A549 (cell line): ENCODE results near the gene SNRNP70. TPM values are rescaled to one million over a fixed set of nuclear protein-coding genes. Genes with fewer than 3 reads are reported as not detected.

Experiments
- ATAC-seq, 2 experiments: fragments of 200-7000 bp in 1 of 2; fragments of >200 bp in 1 of 2; cut with Nextera tagmentation in 1 of 2; cut with Tn5 transposase in 1 of 2; 3 replicates each; pipeline versions ENCODE4 v1.8.0 to v1.9.1; 2018 to 2020; ENCODE audit warnings: mild to moderate bottlenecking in 1 of 2, moderate library complexity in 1 of 2
- CTCF ChIA-PET: fragments of 300-600 bp; sonication (Branson Sonifier 250); formaldehyde crosslinking; extraction: SDS; loops from one replicate; lab custom pipeline; 2021; ENCODE audit warnings: antibody characterized with exemption, inconsistent platforms; lab: Yijun Ruan, JAX
- POLR2A ChIA-PET: fragments of 350-600 bp; formaldehyde crosslinking; extraction: SDS; loops from one replicate; lab custom pipeline; 2021; ENCODE audit warnings: antibody characterized with exemption, inconsistent platforms; lab: Yijun Ruan, JAX
- DNase-seq, 2 experiments: peaks; one replicate each; pipeline versions ENCODE4 v3.0.0 to v3.0.0-alpha.2; 2011 to 2016; ENCODE audit warnings: low read depth in 1 of 2, low spot score in 1 of 2
- FAIRE-seq: peaks from 2 replicates; lab custom pipeline; 2011; peaks lifted over from hg19 to GRCh38; lab: Jason Lieb, UNC
- H3K27ac ChIP-seq, 2 experiments: fragments of >200 bp; sonication (Bioruptor Twin); formaldehyde crosslinking; 3 replicates each; pipeline ENCODE4 v1.5.1; 2016 to 2017
- H3K4me1 ChIP-seq: fragments of >200 bp; sonication (Bioruptor Twin); formaldehyde crosslinking; 3 replicates; pipeline ENCODE4 v1.6.1; 2016
- H3K4me2 ChIP-seq: fragments of >200 bp; sonication (Bioruptor Twin); formaldehyde crosslinking; 3 replicates; pipeline ENCODE4 v1.6.1; 2016
- H3K4me3 ChIP-seq: fragments of >200 bp; sonication (Bioruptor Twin); formaldehyde crosslinking; 3 replicates; pipeline ENCODE4 v1.5.1; 2016
- H3K9me3 ChIP-seq: fragments of >200 bp; sonication (Bioruptor Twin); formaldehyde crosslinking; 3 replicates; pipeline ENCODE4 v1.6.1; 2016
- BHLHE40 ChIP-seq: IDR thresholded peaks from 2 replicates; pipeline ENCODE4 v1.6.1; 2012; ENCODE audit warnings: low read depth, low read length, inconsistent platforms
- CBX2 ChIP-seq: fragments of 200-600 bp; sonication (generic); IDR thresholded peaks from 2 replicates; pipeline ENCODE4 v1.6.1; 2016; ENCODE audit warnings: low read depth, mild to moderate bottlenecking, borderline replicate concordance
- CBX8 ChIP-seq: fragments of 200-600 bp; sonication (generic); IDR thresholded peaks from 2 replicates; pipeline ENCODE4 v1.6.1; 2016
- CEBPB ChIP-seq, 2 experiments: fragments of >200 bp in 1 of 2; sonication (Bioruptor Twin) in 1 of 2; formaldehyde crosslinking in 1 of 2; IDR thresholded peaks; 2 replicates each; pipeline ENCODE4 v1.6.1; 2012 to 2016
- CHD2 ChIP-seq: fragments of 150-350 bp; IDR thresholded peaks from 2 replicates; pipeline ENCODE4 v1.6.1; 2014; ENCODE audit warnings: low read length; ENCODE audit not compliant: partially characterized antibody
- CHD4 ChIP-seq: fragments of 200-600 bp; sonication (generic); IDR thresholded peaks from 2 replicates; pipeline ENCODE4 v1.6.1; 2016; ENCODE audit warnings: antibody characterized with exemption, mild to moderate bottlenecking, borderline replicate concordance
- EHMT2 ChIP-seq: fragments of 200-600 bp; sonication (generic); IDR thresholded peaks from 2 replicates; pipeline ENCODE4 v1.6.1; 2016; ENCODE audit warnings: antibody characterized with exemption, low read depth, mild to moderate bottlenecking, moderate library complexity
- EP300 ChIP-seq, 2 experiments: fragments of >200 bp; sonication (Bioruptor Twin); formaldehyde crosslinking; IDR thresholded peaks; 2 replicates in 1 of 2; 3 replicates in 1 of 2; pipeline ENCODE4 v1.6.1; 2016 to 2017
- FOSB ChIP-seq: fragments of 250-450 bp; sonication (Bioruptor Pico); IDR thresholded peaks from 2 replicates; pipeline ENCODE4 v1.5.0; 2020; ENCODE audit warnings: mild to moderate bottlenecking, moderate library complexity
- FOSL2 ChIP-seq, 2 experiments: fragments of 450-650 bp in 1 of 2; fragments of >200 bp in 1 of 2; sonication (Bioruptor Twin) in 1 of 2; formaldehyde crosslinking; IDR thresholded peaks; 2 replicates each; pipeline versions ENCODE4 v1.5.0 to v1.6.1; 2016 to 2020; ENCODE audit warnings: mild to moderate bottlenecking in 1 of 2, moderate library complexity in 1 of 2
- FOXS1 ChIP-seq: fragments of 250-450 bp; sonication (Bioruptor Pico); IDR thresholded peaks from 2 replicates; pipeline ENCODE4 v1.5.0; 2020; ENCODE audit warnings: mild to moderate bottlenecking, moderate library complexity
- HDAC2 ChIP-seq: fragments of 200-600 bp; sonication (generic); IDR thresholded peaks from 2 replicates; pipeline ENCODE4 v1.6.1; 2016
- HOXB13 ChIP-seq: fragments of 250-450 bp; sonication (Bioruptor Pico); IDR thresholded peaks from 2 replicates; pipeline ENCODE4 v1.5.0; 2020; ENCODE audit warnings: low read depth, mild to moderate bottlenecking, moderate library complexity
- HOXB5 ChIP-seq: fragments of 250-450 bp; sonication (Bioruptor Pico); IDR thresholded peaks from 2 replicates; pipeline ENCODE4 v1.5.0; 2020; ENCODE audit warnings: mild to moderate bottlenecking, moderate library complexity
- JUNB ChIP-seq: fragments of >200 bp; sonication (Bioruptor Twin); formaldehyde crosslinking; IDR thresholded peaks from 2 replicates; pipeline ENCODE4 v1.6.1; 2016
- MAFK ChIP-seq: fragments of 450-650 bp; IDR thresholded peaks from 2 replicates; pipeline ENCODE4 v1.6.1; 2014; ENCODE audit not compliant: partially characterized antibody
- NFE2L2 ChIP-seq: fragments of 150-350 bp; conservative IDR thresholded peaks from 2 replicates; pipeline ENCODE4 v1.6.1; 2014; ENCODE audit warnings: low read length
- PHF8 ChIP-seq: fragments of 200-600 bp; sonication (generic); IDR thresholded peaks from 2 replicates; pipeline ENCODE4 v1.6.1; 2016; ENCODE audit warnings: low read depth, mild to moderate bottlenecking, antibody characterized with exemption, moderate library complexity, borderline replicate concordance
- POLR2A ChIP-seq: IDR thresholded peaks from 2 replicates; pipeline ENCODE4 v1.6.1; 2012; ENCODE audit warnings: mild to moderate bottlenecking, low read length
- RAD21 ChIP-seq, 2 experiments: fragments of >200 bp in 1 of 2; sonication (Bioruptor Twin) in 1 of 2; formaldehyde crosslinking in 1 of 2; IDR thresholded peaks in 1 of 2; conservative IDR thresholded peaks in 1 of 2; 2 replicates in 1 of 2; 3 replicates in 1 of 2; pipeline ENCODE4 v1.6.1; 2012 to 2018; ENCODE audit warnings: inconsistent platforms in 1 of 2
- RARB ChIP-seq: fragments of 250-450 bp; sonication (Bioruptor Pico); IDR thresholded peaks from 2 replicates; pipeline ENCODE4 v1.8.0; 2021; ENCODE audit warnings: mild to moderate bottlenecking, moderate library complexity
- SREBF2 ChIP-seq: fragments of 450-650 bp; IDR thresholded peaks from 2 replicates; pipeline ENCODE4 v1.6.1; 2014; ENCODE audit warnings: mild to moderate bottlenecking, moderate library complexity
- ZFP36 ChIP-seq: fragments of 450-650 bp; IDR thresholded peaks from 2 replicates; pipeline ENCODE4 v1.6.1; 2014; ENCODE audit warnings: borderline replicate concordance; ENCODE audit not compliant: partially characterized antibody
- ZSCAN20 ChIP-seq: fragments of 250-450 bp; sonication (Bioruptor Pico); IDR thresholded peaks from 2 replicates; pipeline ENCODE4 v1.8.0; 2022; ENCODE audit warnings: mild to moderate bottlenecking, moderate library complexity
- whole genome bisulfite sequencing: methylation state at CpG from one replicate; pipeline ENCODE4 v1.1.6; 2017; ENCODE audit errors: missing lambda C conversion rate; 5-methylcytosine and 5-hydroxymethylcytosine counted together
- polyA plus RNA-seq, 4 experiments: library from polyadenylated mRNA; depleted of rRNA in 3 of 4; stranded (reverse); fragments of >200 nt; fragmentation: RNase III in 1 of 4; extraction: RNeasy Plus Mini Kit Qiagen cat#74134 plus additional on column Dnase treatment in 1 of 4; gene quantifications; 2 replicates in 3 of 4; 3 replicates in 1 of 4; pipeline ENCODE4 v1.2.3, GENCODE V29; 2011 to 2017
- TF ChIP-seq, protein P1 (sequence below): fragments of 450-650 bp; IDR thresholded peaks from 2 replicates; pipeline ENCODE4 v1.6.1; 2014; ENCODE audit warnings: antibody characterized with exemption
- TF ChIP-seq, protein P2 (sequence below): IDR thresholded peaks from 2 replicates; pipeline ENCODE4 v1.6.1; 2012; ENCODE audit warnings: low read depth, borderline replicate concordance
- TF ChIP-seq, protein P3 (sequence below): fragments of 250-450 bp; sonication (Bioruptor Pico); IDR thresholded peaks from 2 replicates; pipeline ENCODE4 v1.5.0; 2020; ENCODE audit warnings: low read depth, mild to moderate bottlenecking, moderate library complexity
- TF ChIP-seq, protein P4 (sequence below): fragments of 150-350 bp; IDR thresholded peaks from 2 replicates; pipeline ENCODE4 v1.6.1; 2014; ENCODE audit warnings: low read depth, mild to moderate bottlenecking, low read length
- TF ChIP-seq, protein P5 (sequence below): fragments of >200 bp; sonication (Bioruptor Twin); formaldehyde crosslinking; IDR thresholded peaks from 3 replicates; pipeline ENCODE4 v1.5.1; 2016
- TF ChIP-seq, protein P6 (sequence below): fragments of 250-450 bp; sonication (Bioruptor Pico); IDR thresholded peaks from 2 replicates; pipeline ENCODE4 v1.5.0; 2021; ENCODE audit warnings: mild to moderate bottlenecking, moderate library complexity, borderline replicate concordance
- TF ChIP-seq, protein P7 (sequence below): fragments of >200 bp; sonication (Bioruptor Twin); formaldehyde crosslinking; IDR thresholded peaks from 3 replicates; pipeline ENCODE4 v1.6.1; 2016

Gene SNRNP70
- polyA plus RNA-seq, 2 of the 4 experiments (the other 2 are of a cell fraction), result 214 to 350 TPM

DNA sequence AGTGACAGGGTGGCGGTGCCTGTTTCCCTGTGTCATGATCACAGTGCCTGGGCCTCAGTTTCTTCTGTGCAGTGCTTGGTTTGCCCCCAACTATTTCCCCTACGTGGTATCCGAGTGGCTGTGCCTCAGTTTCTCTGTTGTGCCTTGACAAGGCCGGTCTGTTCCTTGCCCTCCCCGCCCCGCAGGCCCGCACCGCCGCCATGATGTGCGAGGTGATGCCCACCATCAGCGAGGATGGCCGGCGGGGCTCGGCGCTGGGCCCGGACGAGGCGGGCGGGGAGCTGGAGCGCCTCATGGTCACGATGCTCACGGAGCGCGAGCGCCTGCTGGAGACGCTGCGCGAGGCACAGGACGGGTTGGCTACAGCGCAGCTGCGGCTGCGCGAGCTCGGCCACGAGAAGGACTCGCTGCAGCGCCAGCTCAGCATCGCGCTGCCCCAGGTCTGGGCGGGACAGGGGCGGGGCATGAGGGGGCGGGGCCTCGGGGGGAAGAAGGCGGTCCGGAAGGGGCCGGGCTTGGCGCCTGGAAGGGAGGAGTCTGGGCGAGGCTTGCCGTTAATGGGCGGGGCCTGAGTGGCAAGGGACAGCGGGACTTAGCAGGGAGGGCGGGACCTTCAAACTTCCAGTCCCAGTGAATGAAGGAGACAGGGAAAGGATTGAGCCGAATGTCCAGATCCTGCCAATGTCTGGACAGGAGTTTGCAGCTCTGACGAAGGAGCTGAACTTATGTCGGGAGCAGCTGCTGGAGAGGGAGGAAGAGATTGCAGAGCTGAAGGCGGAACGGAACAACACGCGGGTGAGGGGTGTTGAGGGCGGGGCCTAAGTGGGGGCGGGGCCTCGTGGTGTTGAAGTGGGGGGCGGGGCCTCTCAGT lies 42.7 kb downstream of the SNRNP70 start:
- FAIRE-seq, result peak; percentile 54
- H3K27ac ChIP-seq, result peak overlapping the region; percentile 62 to 80
- TF ChIP-seq FOXS1 (peak; percentile 82), HDAC2 (peak; percentile 73; the same call in 1 of the 2 replicates), SREBF2 (no peak), EP300 (IDR thresholded peaks at IDR 0.05) (no peak), CBX8 (no peak), RAD21 (conservative IDR thresholded peaks at IDR 0.05 in 1 of 2, IDR thresholded peaks at IDR 0.05 in 1 of 2) (no peak), CBX2 (no peak), ZFP36 (no peak), FOSL2 (IDR thresholded peaks at IDR 0.05) (no peak), FOSL2 (CRISPR knock-in tag; IDR thresholded peaks at IDR 0.05) (no peak), CHD2 (no peak), PHF8 (peak; percentile 24; the same call in 1 of the 2 replicates), NFE2L2 (no peak), POLR2A (peak; percentile 82), EHMT2 (no peak), HOXB5 (CRISPR knock-in tag) (peak; percentile 96), RARB (CRISPR knock-in tag) (no peak), MAFK (peak; percentile 73), ZSCAN20 (CRISPR knock-in tag) (peak; percentile 90), FOSB (no peak), JUNB (no peak), CHD4 (no peak), BHLHE40 (no peak), CEBPB (IDR thresholded peaks at IDR 0.05) (no peak), HOXB13 (CRISPR knock-in tag) (peak; percentile 98)
- TF ChIP-seq, protein P1, sequence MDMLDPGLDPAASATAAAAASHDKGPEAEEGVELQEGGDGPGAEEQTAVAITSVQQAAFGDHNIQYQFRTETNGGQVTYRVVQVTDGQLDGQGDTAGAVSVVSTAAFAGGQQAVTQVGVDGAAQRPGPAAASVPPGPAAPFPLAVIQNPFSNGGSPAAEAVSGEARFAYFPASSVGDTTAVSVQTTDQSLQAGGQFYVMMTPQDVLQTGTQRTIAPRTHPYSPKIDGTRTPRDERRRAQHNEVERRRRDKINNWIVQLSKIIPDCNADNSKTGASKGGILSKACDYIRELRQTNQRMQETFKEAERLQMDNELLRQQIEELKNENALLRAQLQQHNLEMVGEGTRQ, result peak; percentile 78
- TF ChIP-seq, protein P2, sequence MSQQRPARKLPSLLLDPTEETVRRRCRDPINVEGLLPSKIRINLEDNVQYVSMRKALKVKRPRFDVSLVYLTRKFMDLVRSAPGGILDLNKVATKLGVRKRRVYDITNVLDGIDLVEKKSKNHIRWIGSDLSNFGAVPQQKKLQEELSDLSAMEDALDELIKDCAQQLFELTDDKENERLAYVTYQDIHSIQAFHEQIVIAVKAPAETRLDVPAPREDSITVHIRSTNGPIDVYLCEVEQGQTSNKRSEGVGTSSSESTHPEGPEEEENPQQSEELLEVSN, result peak; percentile 100
- TF ChIP-seq, protein P3, sequence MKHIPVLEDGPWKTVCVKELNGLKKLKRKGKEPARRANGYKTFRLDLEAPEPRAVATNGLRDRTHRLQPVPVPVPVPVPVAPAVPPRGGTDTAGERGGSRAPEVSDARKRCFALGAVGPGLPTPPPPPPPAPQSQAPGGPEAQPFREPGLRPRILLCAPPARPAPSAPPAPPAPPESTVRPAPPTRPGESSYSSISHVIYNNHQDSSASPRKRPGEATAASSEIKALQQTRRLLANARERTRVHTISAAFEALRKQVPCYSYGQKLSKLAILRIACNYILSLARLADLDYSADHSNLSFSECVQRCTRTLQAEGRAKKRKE, result peak; percentile 96
- TF ChIP-seq, protein P4, sequence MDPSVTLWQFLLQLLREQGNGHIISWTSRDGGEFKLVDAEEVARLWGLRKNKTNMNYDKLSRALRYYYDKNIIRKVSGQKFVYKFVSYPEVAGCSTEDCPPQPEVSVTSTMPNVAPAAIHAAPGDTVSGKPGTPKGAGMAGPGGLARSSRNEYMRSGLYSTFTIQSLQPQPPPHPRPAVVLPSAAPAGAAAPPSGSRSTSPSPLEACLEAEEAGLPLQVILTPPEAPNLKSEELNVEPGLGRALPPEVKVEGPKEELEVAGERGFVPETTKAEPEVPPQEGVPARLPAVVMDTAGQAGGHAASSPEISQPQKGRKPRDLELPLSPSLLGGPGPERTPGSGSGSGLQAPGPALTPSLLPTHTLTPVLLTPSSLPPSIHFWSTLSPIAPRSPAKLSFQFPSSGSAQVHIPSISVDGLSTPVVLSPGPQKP, result no peak
- TF ChIP-seq, protein P5, sequence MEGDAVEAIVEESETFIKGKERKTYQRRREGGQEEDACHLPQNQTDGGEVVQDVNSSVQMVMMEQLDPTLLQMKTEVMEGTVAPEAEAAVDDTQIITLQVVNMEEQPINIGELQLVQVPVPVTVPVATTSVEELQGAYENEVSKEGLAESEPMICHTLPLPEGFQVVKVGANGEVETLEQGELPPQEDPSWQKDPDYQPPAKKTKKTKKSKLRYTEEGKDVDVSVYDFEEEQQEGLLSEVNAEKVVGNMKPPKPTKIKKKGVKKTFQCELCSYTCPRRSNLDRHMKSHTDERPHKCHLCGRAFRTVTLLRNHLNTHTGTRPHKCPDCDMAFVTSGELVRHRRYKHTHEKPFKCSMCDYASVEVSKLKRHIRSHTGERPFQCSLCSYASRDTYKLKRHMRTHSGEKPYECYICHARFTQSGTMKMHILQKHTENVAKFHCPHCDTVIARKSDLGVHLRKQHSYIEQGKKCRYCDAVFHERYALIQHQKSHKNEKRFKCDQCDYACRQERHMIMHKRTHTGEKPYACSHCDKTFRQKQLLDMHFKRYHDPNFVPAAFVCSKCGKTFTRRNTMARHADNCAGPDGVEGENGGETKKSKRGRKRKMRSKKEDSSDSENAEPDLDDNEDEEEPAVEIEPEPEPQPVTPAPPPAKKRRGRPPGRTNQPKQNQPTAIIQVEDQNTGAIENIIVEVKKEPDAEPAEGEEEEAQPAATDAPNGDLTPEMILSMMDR, result 0 out of 3 replicates have a peak, but pooled peaks have one; percentile 13
- TF ChIP-seq, protein P6, sequence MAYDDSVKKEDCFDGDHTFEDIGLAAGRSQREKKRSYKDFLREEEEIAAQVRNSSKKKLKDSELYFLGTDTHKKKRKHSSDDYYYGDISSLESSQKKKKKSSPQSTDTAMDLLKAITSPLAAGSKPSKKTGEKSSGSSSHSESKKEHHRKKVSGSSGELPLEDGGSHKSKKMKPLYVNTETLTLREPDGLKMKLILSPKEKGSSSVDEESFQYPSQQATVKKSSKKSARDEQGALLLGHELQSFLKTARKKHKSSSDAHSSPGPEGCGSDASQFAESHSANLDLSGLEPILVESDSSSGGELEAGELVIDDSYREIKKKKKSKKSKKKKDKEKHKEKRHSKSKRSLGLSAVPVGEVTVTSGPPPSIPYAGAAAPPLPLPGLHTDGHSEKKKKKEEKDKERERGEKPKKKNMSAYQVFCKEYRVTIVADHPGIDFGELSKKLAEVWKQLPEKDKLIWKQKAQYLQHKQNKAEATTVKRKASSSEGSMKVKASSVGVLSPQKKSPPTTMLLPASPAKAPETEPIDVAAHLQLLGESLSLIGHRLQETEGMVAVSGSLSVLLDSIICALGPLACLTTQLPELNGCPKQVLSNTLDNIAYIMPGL (CRISPR knock-in tag), result peak; percentile 68; the same call in 1 of the 2 replicates
- TF ChIP-seq, protein P7, sequence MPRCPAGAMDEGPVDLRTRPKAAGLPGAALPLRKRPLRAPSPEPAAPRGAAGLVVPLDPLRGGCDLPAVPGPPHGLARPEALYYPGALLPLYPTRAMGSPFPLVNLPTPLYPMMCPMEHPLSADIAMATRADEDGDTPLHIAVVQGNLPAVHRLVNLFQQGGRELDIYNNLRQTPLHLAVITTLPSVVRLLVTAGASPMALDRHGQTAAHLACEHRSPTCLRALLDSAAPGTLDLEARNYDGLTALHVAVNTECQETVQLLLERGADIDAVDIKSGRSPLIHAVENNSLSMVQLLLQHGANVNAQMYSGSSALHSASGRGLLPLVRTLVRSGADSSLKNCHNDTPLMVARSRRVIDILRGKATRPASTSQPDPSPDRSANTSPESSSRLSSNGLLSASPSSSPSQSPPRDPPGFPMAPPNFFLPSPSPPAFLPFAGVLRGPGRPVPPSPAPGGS, result no peak

More for the DNA sequence above, 42.7 kb downstream of the SNRNP70 start:
- ChIA-PET CTCF (interaction anchor here (0.7 to 21.0 kb wide), 13 partner anchors 12 to 187 kb away, joined by 3 to 298 read pairs (median 5); partner anchors contain the start of genes GYS1, LIN7B and RUVBL2), POLR2A (interaction anchor here (0.6 to 1.8 kb wide), 13 partner anchors 10 to 351 kb away, joined by 3 to 14 read pairs (median 4); partner anchors contain the start of gene LIN7B)
- peaks cover 9% of the 10 kb centered on the region; the same call in 2 of the 3 replicates for H3K4me1 ChIP-seq
- H3K9me3 ChIP-seq, result no peaks in the 10 kb centered on the region
- peak overlapping the region; percentile 84 for H3K4me2 ChIP-seq
- ATAC-seq (peak; percentile 89 to 97), DNase-seq (peak; percentile 99)
- H3K4me3 ChIP-seq, result peak overlapping the region; percentile 40
- 10% methylated on average over 19 of the region's 63 CpGs for WGBS
